ENCODE results near the gene EIF1AD.
"Not testable (repeated sequence)": the region's sequence is repeated elsewhere in the genome, so short reads cannot be mapped to it uniquely, and the experiment has no call there.

EIF1AD gene

GRCh38 chr11:65952052-65952521 is 49.9 kb downstream of the EIF1AD start:
- TF ChIP-seq CTCF (IDR thresholded peaks at IDR 0.05): no peak
- H3K36me3 ChIP-seq: no peaks in the 10 kb centered on the region
- H3K27ac ChIP-seq: no peak overlapping the region
- no peak overlapping the region for H3K4me3 ChIP-seq (ENCODE audit: low read depth in 1 of 2, low read length in 1 of 2)
- H3K4me1 ChIP-seq (ENCODE audit: control insufficient read depth in 1 of 2, insufficient read depth in 1 of 2, low read depth in 1 of 2, low read length in 1 of 2): no peaks in the 10 kb centered on the region
- H3K9me3 ChIP-seq: no peaks in the 10 kb centered on the region
- H3K27me3 ChIP-seq: no peaks in the 10 kb centered on the region

DNA sequence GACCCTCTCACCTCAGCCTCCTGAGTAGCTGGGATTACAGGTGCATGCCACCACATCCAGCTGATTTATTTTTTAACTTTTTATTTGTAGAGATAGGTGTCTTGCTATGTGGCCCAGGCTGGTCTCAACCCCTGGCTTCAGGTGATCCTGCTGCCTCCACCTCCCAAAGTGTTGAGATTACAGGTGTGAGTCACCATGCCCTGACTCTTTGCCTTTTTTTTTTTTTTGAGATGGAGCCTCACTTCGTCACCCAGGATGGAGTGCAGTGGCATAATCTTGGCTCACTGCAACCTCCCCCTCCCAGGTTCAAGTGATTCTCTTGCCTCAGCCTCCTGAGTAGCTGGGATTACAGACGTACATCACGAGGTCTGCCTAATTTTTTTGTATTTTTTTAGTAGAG is 50.3 kb downstream of the EIF1AD start:
- H3K4me1 ChIP-seq (ENCODE audit: control insufficient read depth in 1 of 2, insufficient read depth in 1 of 2, low read depth in 1 of 2, low read length in 1 of 2); H3K27me3 ChIP-seq; H3K27ac ChIP-seq; H3K4me3 ChIP-seq (ENCODE audit: low read depth in 1 of 2, low read length in 1 of 2); H3K36me3 ChIP-seq; H3K9me3 ChIP-seq: not testable (repeated sequence)

DNA sequence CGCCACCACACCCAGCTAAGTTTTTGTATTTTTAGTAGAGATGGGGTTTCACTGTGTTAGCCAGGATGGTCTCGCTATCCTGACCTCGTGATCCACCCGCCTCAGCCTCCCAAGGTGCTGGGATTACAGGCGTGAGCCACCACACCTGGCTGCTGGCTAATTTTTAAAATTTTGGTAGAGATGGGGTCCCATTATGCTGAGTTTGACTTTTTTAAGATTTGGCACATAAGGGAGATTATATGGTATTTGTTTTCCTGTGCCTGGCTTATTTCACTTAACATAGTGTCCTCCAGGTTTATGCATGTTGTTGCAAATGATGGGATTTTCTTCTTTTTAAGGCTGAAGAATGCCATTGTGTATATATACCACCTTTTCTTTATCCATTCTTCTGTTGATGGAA is 51.2 kb downstream of the EIF1AD start:
- not testable (repeated sequence) for H3K4me1 ChIP-seq (ENCODE audit: control insufficient read depth in 1 of 2, insufficient read depth in 1 of 2, low read depth in 1 of 2, low read length in 1 of 2); H3K36me3 ChIP-seq; H3K4me3 ChIP-seq (ENCODE audit: low read depth in 1 of 2, low read length in 1 of 2); H3K27ac ChIP-seq; H3K9me3 ChIP-seq; H3K27me3 ChIP-seq

GRCh38 chr11:65947603-65948125 is 54.3 kb downstream of the EIF1AD start:
- Histone ChIP-seq H3K27ac (no peak overlapping the region), H3K9me3 (no peaks in the 10 kb centered on the region), H3K4me1 (ENCODE audit: control insufficient read depth in 1 of 2, insufficient read depth in 1 of 2, low read depth in 1 of 2, low read length in 1 of 2) (no peaks in the 10 kb centered on the region), H3K4me3 (ENCODE audit: low read depth in 1 of 2, low read length in 1 of 2) (no peak overlapping the region), H3K27me3 (no peaks in the 10 kb centered on the region), H3K36me3 (no peaks in the 10 kb centered on the region)
- TF ChIP-seq CTCF (IDR thresholded peaks at IDR 0.05): no peak

- H3K4me1 ChIP-seq (ENCODE audit: control insufficient read depth in 1 of 2, insufficient read depth in 1 of 2, low read depth in 1 of 2, low read length in 1 of 2): no peaks in the 10 kb centered on the region
- H3K27ac ChIP-seq: no peak overlapping the region
- H3K9me3 ChIP-seq: no peaks in the 10 kb centered on the region
- H3K27me3 ChIP-seq: no peaks in the 10 kb centered on the region
- H3K36me3 ChIP-seq: no peaks in the 10 kb centered on the region
- no peak overlapping the region for H3K4me3 ChIP-seq (ENCODE audit: low read depth in 1 of 2, low read length in 1 of 2)
- TF ChIP-seq CTCF (IDR thresholded peaks at IDR 0.05): no peak
Measured at GRCh38 chr11:65947133-65947532, 54.8 kb downstream of the EIF1AD start.

GRCh38 chr11:65946655-65947054 is 55.3 kb downstream of the EIF1AD start:
- TF ChIP-seq CTCF (IDR thresholded peaks at IDR 0.05): no peak
- H3K27ac ChIP-seq: no peak overlapping the region
- H3K4me3 ChIP-seq (ENCODE audit: low read depth in 1 of 2, low read length in 1 of 2): no peak overlapping the region
- H3K27me3 ChIP-seq: no peaks in the 10 kb centered on the region
- no peaks in the 10 kb centered on the region for H3K9me3 ChIP-seq
- H3K36me3 ChIP-seq: no peaks in the 10 kb centered on the region
- H3K4me1 ChIP-seq (ENCODE audit: control insufficient read depth in 1 of 2, insufficient read depth in 1 of 2, low read depth in 1 of 2, low read length in 1 of 2): peaks cover 3 to 4% of the 10 kb centered on the region in 2 experiments

Measured in neutrophil (primary cell).